ENCODE measurements around the gene HIF1AN. TPM values are rescaled to one million over a fixed set of nuclear protein-coding genes. Genes with fewer than 3 reads are reported as not detected.
A peak's percentile ranks its signal among the peaks of the same experiment; 100 is the strongest.

The HIF1AN gene
- 10 to 100 TPM; 40.6 to 47.4 TPM for total RNA-seq

- POLR2A ChIA-PET = interaction anchor here (0.6 to 1.8 kb wide), 8 partner anchors 9 to 165 kb away, joined by 3 to 8 read pairs (median 4); no protein-coding TSS in a partner anchor
- intact Hi-C loops (cut with micrococcal nuclease) = loop anchor here (1.0 kb wide), 1 partner anchor 27 kb away; no protein-coding TSS in a partner anchor
- H3K27me3 Mint-ChIP-seq = no peaks in the 10 kb centered on the region
- H3K4me1 Mint-ChIP-seq (ENCODE audit: low read depth) = peaks cover 37% of the 10 kb centered on the region
- H3K9me3 Mint-ChIP-seq = no peaks in the 10 kb centered on the region
- peaks cover 21% of the 10 kb centered on the region for H3K36me3 Mint-ChIP-seq
- H3K4me3 Mint-ChIP-seq = no peak within 1 kb of the TSS
- CTCF ChIA-PET = interaction anchor here (0.6 to 4.7 kb wide), 20 partner anchors 10 to 506 kb away, joined by 3 to 46 read pairs (median 4); partner anchors contain the start of gene SCD
- no peak within 1 kb of the TSS for H3K27ac Mint-ChIP-seq
- DNase-seq = peak; percentile 92
Measured at GRCh38 chr10:100535715-100536353, at the start of gene HIF1AN. Gene HIF1AN (plus strand): TSS chr10:100535943. CDS start chr10:100535959, 16 bp downstream.

GRCh38 chr10:100487529-100487928 lies 48.2 kb upstream of the HIF1AN start:
- H3K9me3 Mint-ChIP-seq = no peaks in the 10 kb centered on the region
- peaks cover 6% of the 10 kb centered on the region for H3K4me1 Mint-ChIP-seq (ENCODE audit: low read depth)
- DNase-seq = no peak
- peaks cover 32% of the 10 kb centered on the region for H3K36me3 Mint-ChIP-seq
- H3K27ac Mint-ChIP-seq = no peak overlapping the region
- no peaks in the 10 kb centered on the region for H3K27me3 Mint-ChIP-seq
- ChIA-PET CTCF (interaction anchor here (1.0 to 9.6 kb wide), 3 partner anchors 21 to 54 kb away, joined by 3 to 144 read pairs (median 5); partner anchors contain the start of gene SEC31B), POLR2A (no interaction called here)
- intact Hi-C loops (cut with micrococcal nuclease) = no loop called here
- no peak overlapping the region for H3K4me3 Mint-ChIP-seq

DNA sequence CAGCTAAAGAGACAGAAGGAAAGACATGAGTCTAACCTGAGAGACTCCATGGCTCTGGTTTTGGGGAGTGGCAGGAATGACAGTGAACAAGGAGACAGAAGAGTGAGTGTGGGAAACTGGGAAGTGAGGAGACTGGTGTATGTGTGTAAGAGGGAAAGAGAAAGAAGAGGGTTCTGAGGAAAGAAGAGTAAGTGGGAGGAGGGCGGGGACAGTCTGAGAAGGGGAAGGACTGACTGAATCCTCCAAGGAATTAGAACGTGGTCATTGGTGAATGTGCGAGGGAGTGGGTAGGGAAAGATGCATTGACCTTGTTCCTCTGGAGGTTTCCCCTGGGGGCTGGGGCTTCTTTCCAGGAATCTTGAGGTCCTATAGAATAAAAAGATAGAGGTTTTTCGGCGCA lies 46.3 kb upstream of the HIF1AN start:
- no peak overlapping the region for H3K4me3 Mint-ChIP-seq
- no peak for DNase-seq
- no peaks in the 10 kb centered on the region for H3K27me3 Mint-ChIP-seq
- H3K9me3 Mint-ChIP-seq = no peaks in the 10 kb centered on the region
- intact Hi-C loops (cut with micrococcal nuclease) = no loop called here
- no peak overlapping the region for H3K27ac Mint-ChIP-seq
- ChIA-PET CTCF (interaction anchor here (1.1 to 9.6 kb wide), 2 partner anchors 19 to 30 kb away, joined by 5 to 144 read pairs; partner anchors contain the start of gene SEC31B), POLR2A (no interaction called here)
- H3K4me1 Mint-ChIP-seq (ENCODE audit: low read depth) = no peaks in the 10 kb centered on the region
- peaks cover 38% of the 10 kb centered on the region for H3K36me3 Mint-ChIP-seq

DNA sequence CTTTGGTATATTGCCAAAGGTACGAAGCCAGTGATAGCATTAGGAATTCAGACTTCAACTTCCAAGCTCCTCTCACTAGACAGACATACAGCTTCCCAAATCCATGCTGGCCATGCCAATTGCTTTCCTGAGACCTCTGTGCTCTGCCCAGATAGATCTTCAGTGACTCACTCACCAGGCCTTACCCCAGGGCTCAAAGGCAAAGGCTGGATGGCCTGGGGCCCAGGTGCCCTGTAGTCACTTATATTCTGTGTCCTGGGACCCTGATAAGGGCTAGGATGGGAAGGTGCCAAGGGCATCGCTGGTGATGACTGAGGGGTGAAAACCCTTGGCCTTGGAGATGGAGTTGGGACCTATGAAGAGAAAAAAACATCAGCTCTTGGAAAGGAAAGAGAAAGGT lies 45.2 kb upstream of the HIF1AN start:
- H3K27me3 Mint-ChIP-seq = no peaks in the 10 kb centered on the region
- DNase-seq = no peak
- no peaks in the 10 kb centered on the region for H3K9me3 Mint-ChIP-seq
- no peaks in the 10 kb centered on the region for H3K4me1 Mint-ChIP-seq (ENCODE audit: low read depth)
- CTCF ChIA-PET = interaction anchor here (1.4 kb wide), 1 partner anchor 8 kb away, joined by 8 read pairs; no protein-coding TSS in a partner anchor
- intact Hi-C loops (cut with micrococcal nuclease) = no loop called here
- H3K27ac Mint-ChIP-seq = no peak overlapping the region
- peaks cover 40% of the 10 kb centered on the region for H3K36me3 Mint-ChIP-seq
- POLR2A ChIA-PET = no interaction called here
- no peak overlapping the region for H3K4me3 Mint-ChIP-seq

DNA sequence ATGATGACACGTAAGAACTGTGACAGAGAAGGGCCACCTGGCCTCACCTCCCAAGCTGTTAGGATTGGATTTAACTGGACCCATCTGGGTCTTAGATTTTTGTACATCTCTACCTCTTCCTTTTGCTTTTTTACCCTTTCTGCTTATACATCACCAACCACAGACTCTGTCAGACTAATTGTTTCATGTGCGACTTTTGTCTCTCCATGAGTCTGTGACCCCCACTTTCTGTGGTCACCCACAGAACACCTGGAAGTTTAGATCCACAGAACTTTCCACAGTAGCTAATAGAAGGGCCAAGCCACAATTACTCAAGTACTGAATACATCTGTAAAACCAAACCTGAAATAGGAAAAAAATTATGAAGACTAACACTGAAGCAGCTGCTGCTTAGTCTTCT lies 39.2 kb upstream of the HIF1AN start:
- H3K9me3 Mint-ChIP-seq = no peaks in the 10 kb centered on the region
- no peak overlapping the region for H3K4me3 Mint-ChIP-seq
- intact Hi-C loops (cut with micrococcal nuclease) = no loop called here
- peaks cover 40% of the 10 kb centered on the region for H3K36me3 Mint-ChIP-seq
- peaks cover 2% of the 10 kb centered on the region for H3K4me1 Mint-ChIP-seq (ENCODE audit: low read depth)
- no peak overlapping the region for H3K27ac Mint-ChIP-seq
- CTCF ChIA-PET = interaction anchor here (1.2 to 5.3 kb wide), 4 partner anchors 13 to 159 kb away, joined by 4 to 57 read pairs (median 16); no protein-coding TSS in a partner anchor
- H3K27me3 Mint-ChIP-seq = no peaks in the 10 kb centered on the region
- DNase-seq = no peak
- POLR2A ChIA-PET = interaction anchor here (0.7 kb wide), 1 partner anchor 9 kb away, joined by 3 read pairs; no protein-coding TSS in a partner anchor

GRCh38 chr10:100498059-100498458 lies 37.7 kb upstream of the HIF1AN start:
- ChIA-PET POLR2A (no interaction called here), CTCF (interaction anchor here (1.7 kb wide), 1 partner anchor 65 kb away, joined by 5 read pairs; no protein-coding TSS in a partner anchor)
- Mint-ChIP-seq H3K9me3 (no peaks in the 10 kb centered on the region), H3K4me3 (no peak overlapping the region), H3K4me1 (ENCODE audit: low read depth) (peaks cover 2% of the 10 kb centered on the region), H3K27me3 (no peaks in the 10 kb centered on the region), H3K27ac (no peak overlapping the region), H3K36me3 (peaks cover 49% of the 10 kb centered on the region)
- no peak for DNase-seq
- intact Hi-C loops (cut with micrococcal nuclease) = no loop called here

DNA sequence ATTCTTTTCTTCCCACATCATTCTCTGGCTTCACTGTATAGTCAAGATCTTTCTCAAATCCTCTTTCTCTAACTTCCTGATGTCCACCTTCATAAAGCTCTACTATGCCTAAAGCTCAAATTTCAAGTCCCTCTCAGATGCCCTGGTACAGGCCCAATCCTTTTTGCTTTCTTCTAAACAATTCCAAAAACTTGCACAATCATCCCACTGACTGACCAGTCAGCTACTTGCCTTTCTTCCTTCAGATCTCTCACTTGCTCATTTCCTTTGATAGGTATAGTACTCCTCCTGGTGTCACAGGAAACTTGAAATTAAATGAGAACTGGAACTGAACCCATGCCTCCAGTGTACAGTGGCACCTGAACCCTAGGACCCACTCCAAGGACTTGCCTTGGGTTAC lies 34.3 kb upstream of the HIF1AN start:
- Mint-ChIP-seq H3K4me1 (ENCODE audit: low read depth) (peaks cover 9% of the 10 kb centered on the region), H3K27me3 (no peaks in the 10 kb centered on the region), H3K27ac (no peak overlapping the region), H3K4me3 (no peak overlapping the region), H3K9me3 (no peaks in the 10 kb centered on the region), H3K36me3 (peaks cover 55% of the 10 kb centered on the region)
- CTCF ChIA-PET = interaction anchor here (2.4 kb wide), 1 partner anchor 19 kb away, joined by 9 read pairs; no protein-coding TSS in a partner anchor
- POLR2A ChIA-PET = no interaction called here
- no peak for DNase-seq
- intact Hi-C loops (cut with micrococcal nuclease) = no loop called here

- no peak for DNase-seq
- H3K4me3 Mint-ChIP-seq = no peak overlapping the region
- H3K9me3 Mint-ChIP-seq = no peaks in the 10 kb centered on the region
- peaks cover 22% of the 10 kb centered on the region for H3K4me1 Mint-ChIP-seq (ENCODE audit: low read depth)
- POLR2A ChIA-PET = no interaction called here
- intact Hi-C loops (cut with micrococcal nuclease) = no loop called here
- CTCF ChIA-PET = interaction anchor here (2.4 kb wide), 1 partner anchor 21 kb away, joined by 9 read pairs; no protein-coding TSS in a partner anchor
- peaks cover 65% of the 10 kb centered on the region for H3K36me3 Mint-ChIP-seq
- no peaks in the 10 kb centered on the region for H3K27me3 Mint-ChIP-seq
- H3K27ac Mint-ChIP-seq = no peak overlapping the region
Measured at GRCh38 chr10:100502926-100503494, 32.7 kb upstream of the HIF1AN start.

- H3K27ac Mint-ChIP-seq = no peak overlapping the region
- POLR2A ChIA-PET = no interaction called here
- CTCF ChIA-PET = interaction anchor here (0.9 to 10.1 kb wide), 2 partner anchors 22 to 71 kb away, joined by 3 to 141 read pairs; no protein-coding TSS in a partner anchor
- peaks cover 66% of the 10 kb centered on the region for H3K36me3 Mint-ChIP-seq
- no peaks in the 10 kb centered on the region for H3K9me3 Mint-ChIP-seq
- intact Hi-C loops (cut with micrococcal nuclease) = no loop called here
- no peaks in the 10 kb centered on the region for H3K27me3 Mint-ChIP-seq
- H3K4me3 Mint-ChIP-seq = no peak overlapping the region
- DNase-seq = no peak
- H3K4me1 Mint-ChIP-seq (ENCODE audit: low read depth) = peaks cover 33% of the 10 kb centered on the region
Measured at GRCh38 chr10:100504096-100504495, 31.6 kb upstream of the HIF1AN start.

- ChIA-PET CTCF (interaction anchor here (8.7 to 10.1 kb wide), 2 partner anchors 23 to 162 kb away, joined by 137 to 141 read pairs; partner anchors contain the start of gene SCD), POLR2A (no interaction called here)
- Mint-ChIP-seq H3K4me3 (no peak overlapping the region), H3K4me1 (ENCODE audit: low read depth) (peaks cover 43% of the 10 kb centered on the region), H3K36me3 (peaks cover 58% of the 10 kb centered on the region), H3K9me3 (no peaks in the 10 kb centered on the region), H3K27me3 (no peaks in the 10 kb centered on the region), H3K27ac (no peak overlapping the region)
- intact Hi-C loops (cut with micrococcal nuclease) = no loop called here
- DNase-seq = no peak
Measured at GRCh38 chr10:100505164-100505563, 30.6 kb upstream of the HIF1AN start.

GRCh38 chr10:100506596-100507356 lies 29.0 kb upstream of the HIF1AN start:
- peak overlapping the region; percentile 35 for H3K4me3 Mint-ChIP-seq
- ChIA-PET POLR2A (interaction anchor here (5.1 kb wide), 1 partner anchor 24 kb away, joined by 32 read pairs; no protein-coding TSS in a partner anchor), CTCF (interaction anchor here (0.8 to 10.1 kb wide), 8 partner anchors 12 to 164 kb away, joined by 3 to 141 read pairs (median 28); partner anchors contain the start of genes HIF1AN, SCD and SEC31B)
- peak; percentile 48 for DNase-seq
- no peaks in the 10 kb centered on the region for H3K27me3 Mint-ChIP-seq
- peaks cover 58% of the 10 kb centered on the region for H3K4me1 Mint-ChIP-seq (ENCODE audit: low read depth)
- peaks cover 51% of the 10 kb centered on the region for H3K36me3 Mint-ChIP-seq
- peak overlapping the region; percentile 90 for H3K27ac Mint-ChIP-seq
- H3K9me3 Mint-ChIP-seq = no peaks in the 10 kb centered on the region
- intact Hi-C loops (cut with micrococcal nuclease) = no loop called here
